GM12865 (cell line): ENCODE data around the gene SFSWAP.

Source experiments
- DNase-seq: peaks from one replicate; pipeline ENCODE4 v3.0.0; 2010; ENCODE audit warnings: low read depth
- H3K4me3 ChIP-seq: 2 replicates; pipeline ENCODE4 v1.5.1; 2011; ENCODE audit warnings: mild to moderate bottlenecking, low read depth, low read length, control low read depth
- TF ChIP-seq, protein P1 (sequence below): IDR thresholded peaks from 2 replicates; pipeline ENCODE4 v1.5.1; 2011; ENCODE audit warnings: low read length, control low read depth, low read depth, inconsistent platforms; ENCODE audit not compliant: insufficient read depth; ENCODE audit errors: missing control alignments

Gene SFSWAP

DNA sequence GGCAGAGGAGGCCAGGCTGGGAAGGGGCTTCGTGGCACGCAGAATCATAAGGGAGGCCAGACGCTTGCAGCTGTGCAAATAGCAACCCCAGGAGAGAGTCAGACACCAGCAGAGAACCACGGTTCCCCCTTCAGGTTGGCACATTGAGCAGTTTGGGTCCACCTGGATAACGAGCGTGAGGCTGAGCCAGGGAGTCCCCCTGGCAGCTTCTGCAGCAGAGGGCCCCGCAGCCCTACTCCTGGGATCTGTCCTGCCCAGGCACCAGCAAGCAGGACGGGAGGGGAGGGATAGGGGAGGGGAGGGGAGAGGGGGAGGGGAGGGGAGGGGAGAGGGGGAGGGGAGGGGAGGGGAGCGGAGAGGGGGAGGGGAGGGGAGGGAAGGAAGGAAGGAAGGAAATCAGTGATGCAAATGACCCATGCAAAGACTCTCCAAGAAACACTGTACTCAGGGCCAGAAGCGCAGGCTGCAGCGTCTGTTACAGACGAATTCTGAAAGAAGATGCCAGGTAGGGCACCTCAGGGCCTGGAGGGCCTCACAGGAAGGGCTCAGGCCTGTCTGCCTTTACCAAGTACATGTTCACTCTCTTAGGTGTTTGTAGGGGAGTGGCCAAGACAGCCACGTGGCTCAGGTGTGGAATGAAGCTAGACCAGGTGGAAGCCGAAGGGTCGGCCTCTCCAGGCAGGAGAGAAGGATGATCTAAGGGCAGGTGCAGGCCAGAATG lies 85.0 kb downstream of the SFSWAP start:
- no peak for DNase-seq
- no peak overlapping the region for H3K4me3 ChIP-seq
- TF ChIP-seq, protein P1, sequence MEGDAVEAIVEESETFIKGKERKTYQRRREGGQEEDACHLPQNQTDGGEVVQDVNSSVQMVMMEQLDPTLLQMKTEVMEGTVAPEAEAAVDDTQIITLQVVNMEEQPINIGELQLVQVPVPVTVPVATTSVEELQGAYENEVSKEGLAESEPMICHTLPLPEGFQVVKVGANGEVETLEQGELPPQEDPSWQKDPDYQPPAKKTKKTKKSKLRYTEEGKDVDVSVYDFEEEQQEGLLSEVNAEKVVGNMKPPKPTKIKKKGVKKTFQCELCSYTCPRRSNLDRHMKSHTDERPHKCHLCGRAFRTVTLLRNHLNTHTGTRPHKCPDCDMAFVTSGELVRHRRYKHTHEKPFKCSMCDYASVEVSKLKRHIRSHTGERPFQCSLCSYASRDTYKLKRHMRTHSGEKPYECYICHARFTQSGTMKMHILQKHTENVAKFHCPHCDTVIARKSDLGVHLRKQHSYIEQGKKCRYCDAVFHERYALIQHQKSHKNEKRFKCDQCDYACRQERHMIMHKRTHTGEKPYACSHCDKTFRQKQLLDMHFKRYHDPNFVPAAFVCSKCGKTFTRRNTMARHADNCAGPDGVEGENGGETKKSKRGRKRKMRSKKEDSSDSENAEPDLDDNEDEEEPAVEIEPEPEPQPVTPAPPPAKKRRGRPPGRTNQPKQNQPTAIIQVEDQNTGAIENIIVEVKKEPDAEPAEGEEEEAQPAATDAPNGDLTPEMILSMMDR = no peak

DNA sequence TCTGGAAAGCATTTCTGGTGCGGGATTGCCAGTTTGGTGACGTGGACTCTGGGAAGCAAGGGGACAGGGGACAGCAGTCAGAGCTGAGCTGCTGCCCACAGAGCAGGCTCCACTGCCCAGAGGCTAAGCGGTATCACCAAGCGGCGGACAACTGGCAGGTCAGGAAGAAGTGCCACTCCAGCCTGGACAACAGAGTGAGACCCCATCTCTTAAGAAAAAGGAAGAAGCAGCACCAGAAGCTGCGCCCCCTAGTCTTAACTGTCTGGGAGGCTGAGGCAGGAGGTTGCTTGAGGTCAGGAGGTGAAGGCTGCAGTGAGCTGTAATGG lies 85.5 kb downstream of the SFSWAP start:
- TF ChIP-seq, protein P1 = no peak
- H3K4me3 ChIP-seq = no peak overlapping the region
- no peak for DNase-seq

DNA sequence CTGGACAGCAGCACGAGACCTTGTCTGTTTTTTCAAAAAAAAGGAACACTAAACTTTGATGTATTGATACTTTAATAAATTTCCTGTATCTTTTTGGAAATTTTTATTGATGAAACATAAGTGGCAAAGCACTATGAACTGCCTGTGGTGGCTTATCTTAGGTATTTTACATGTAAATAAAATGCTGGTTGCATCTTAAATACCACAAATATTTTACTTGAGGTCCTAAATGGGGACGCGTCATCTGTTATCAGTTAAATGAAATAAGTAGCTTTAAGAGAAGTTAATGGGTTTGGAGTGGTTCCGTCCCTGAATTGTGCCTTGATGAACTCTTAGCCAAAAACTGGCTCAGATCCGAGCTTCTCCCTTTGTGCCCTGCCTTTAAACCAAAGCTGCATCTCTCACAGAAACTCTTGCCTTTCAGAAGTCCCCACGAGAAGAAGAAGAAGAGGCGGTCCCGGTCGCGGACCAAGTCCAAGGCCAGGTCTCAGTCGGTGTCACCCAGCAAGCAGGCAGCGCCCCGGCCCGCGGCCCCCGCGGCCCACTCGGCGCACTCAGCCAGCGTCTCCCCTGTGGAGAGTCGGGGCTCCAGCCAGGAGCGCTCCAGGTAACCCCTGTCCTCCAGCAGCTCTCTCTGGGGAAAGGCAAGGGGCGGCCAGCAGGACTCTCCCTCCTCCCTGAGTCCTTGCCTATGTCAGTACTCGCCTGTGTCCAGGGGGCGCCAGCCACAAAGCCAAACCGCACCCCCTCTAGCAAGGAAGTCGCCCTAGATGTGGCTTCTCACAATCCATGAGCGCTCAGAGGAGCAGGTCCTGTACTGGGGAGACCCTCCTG lies 86.1 kb downstream of the SFSWAP start:
- TF ChIP-seq, protein P1 = no peak

DNA sequence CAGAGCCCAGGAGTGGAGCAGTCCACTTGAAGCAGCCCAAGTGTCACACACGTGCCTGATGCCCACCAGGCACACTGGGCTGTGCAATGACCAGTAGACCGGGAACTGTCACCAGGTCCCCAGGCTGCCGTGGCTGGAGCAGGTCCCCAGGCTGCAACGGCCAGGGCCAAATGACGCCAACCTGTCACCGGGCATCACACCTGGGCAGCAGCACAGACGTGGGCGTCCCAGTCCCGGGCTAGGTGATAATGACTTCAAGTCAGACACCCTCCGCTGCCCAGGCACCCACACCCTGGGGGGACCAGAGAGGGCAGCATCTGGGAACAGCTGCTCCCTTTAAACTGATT lies 86.7 kb downstream of the SFSWAP start:
- no peak for DNase-seq
- no peak overlapping the region for H3K4me3 ChIP-seq
- TF ChIP-seq, protein P1 = no peak

More for the DNA sequence above, 86.1 kb downstream of the SFSWAP start:
- no peak overlapping the region for H3K4me3 ChIP-seq
- no peak for DNase-seq

DNA sequence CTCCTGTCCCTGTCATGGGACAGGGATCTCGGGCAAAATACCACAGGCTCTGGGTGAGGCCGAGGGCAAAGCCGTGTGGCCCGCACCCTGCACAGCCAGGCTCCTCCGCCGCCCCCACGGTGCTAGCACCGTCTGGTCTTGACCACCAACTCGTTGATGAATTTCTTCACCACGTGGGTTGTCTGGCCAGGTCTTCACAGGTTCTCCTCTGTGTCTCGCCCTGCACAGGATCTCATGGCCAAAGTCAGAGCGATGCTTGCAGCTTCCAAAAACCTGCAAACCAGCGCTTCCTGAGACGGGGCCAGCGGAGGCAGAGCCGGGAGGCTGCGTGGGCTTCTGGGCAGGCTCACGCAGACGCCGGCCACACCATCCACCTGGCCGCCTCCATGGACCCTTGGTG lies 88.3 kb downstream of the SFSWAP start:
- H3K4me3 ChIP-seq = no peak overlapping the region
- no peak for DNase-seq
- TF ChIP-seq, protein P1 = no peak

DNA sequence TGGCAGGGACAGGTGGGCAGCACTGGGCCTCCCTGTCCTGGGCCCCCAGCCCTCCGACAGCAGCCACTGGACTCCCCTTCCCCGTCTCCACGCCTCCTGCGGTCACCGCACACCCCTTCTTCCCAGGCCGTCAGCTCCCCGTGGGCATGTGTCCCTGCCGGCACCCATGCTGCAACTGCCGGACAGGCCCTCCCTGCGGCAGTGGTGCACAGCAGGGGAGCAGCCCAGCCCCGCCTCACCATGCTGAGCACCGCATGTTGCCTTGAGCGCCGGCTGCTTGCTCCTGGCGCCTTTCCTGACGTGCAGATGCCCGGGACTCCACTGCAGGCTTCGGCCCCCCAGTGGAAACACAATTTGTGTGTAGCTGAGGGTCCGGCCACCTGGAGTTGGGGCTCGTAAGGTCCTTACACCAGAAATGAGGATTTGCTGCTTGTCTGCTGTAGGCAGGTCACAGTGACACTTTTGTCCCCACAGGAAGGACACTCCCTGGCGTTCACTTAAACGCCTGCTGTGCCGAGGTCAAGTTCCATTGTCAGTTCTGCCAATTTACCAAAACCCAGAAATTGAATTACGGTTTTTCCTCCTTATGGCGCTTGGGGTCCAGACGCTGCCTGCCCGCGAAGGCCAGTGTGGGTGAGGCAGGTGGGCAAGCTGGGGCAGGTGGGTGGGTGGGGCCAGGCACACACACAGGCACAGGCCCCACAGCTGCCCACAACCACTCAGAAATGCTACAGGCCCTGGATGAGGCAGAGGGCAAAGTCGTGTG lies 89.1 kb downstream of the SFSWAP start:
- DNase-seq = no peak
- no peak overlapping the region for H3K4me3 ChIP-seq
- TF ChIP-seq, protein P1 = no peak
